ENCODE measurements around the gene STAT3.
A peak's percentile ranks its signal among the peaks of the same experiment; 100 is the strongest.
"Not testable (repeated sequence)": the region's sequence is repeated elsewhere in the genome, so short reads cannot be mapped to it uniquely, and the experiment has no call there.

Gene STAT3

DNA sequence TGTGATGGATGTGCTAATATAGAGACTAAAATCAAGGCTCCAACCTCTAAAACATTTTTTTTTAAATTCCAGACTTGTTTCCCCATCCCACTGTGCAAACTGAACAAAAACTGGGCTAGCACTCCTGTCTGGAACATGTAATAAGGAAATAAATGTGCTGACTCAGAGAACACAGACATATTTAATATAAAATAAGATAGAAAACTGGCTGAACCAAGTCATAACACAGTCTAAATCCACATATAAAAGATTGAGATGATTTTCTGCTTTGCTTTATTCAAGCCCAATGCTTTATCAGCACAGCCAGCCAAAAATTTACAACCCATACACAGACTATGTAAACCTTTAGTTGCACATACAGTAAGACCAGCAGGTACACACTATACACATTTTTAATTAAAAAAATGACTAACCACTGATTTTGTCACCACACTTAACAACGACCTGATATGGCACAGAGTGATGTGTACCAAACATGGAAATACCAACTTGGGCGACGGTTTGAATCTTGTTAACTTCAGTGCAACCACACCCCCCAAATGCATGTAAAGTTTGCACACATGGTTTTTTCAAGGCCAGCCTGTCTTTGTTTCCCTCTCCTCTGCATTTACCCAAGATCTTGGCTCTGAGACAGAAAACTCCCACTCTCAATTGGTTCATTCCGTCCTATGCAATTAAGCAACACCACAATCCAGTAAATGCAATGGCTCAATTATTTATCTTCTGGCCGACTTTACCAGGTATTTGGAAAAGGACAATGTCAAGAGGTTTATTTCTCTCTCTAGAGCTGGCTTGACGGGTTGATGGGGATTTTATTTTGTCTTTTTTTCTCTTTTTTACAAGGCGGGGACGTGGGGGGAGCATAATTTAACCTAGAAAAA is 1.2 kb downstream of the STAT3 start:
- DNase-seq (ENCODE audit: low read depth, low spot score) = no peak

DNA sequence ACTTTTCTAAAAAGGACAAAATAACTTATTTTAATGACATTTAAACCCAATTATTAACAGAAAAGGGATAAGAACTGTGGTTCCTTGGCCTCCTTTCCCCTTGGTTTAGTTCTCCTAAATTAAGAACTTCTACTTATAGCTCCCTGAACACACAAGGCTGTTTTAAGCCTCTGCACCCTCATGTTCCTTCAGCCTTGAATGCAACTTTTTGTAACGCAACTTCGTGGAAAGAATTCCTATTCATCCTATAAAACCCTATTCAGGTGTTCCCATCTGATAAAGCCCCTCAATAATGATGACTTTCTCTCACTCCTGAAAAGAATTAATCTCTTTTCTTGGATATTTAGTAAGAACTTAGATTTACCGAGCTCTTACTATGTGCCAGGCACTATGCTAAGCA is 6.3 kb downstream of the STAT3 start:
- DNase-seq (ENCODE audit: low read depth, low spot score) = no peak

DNA sequence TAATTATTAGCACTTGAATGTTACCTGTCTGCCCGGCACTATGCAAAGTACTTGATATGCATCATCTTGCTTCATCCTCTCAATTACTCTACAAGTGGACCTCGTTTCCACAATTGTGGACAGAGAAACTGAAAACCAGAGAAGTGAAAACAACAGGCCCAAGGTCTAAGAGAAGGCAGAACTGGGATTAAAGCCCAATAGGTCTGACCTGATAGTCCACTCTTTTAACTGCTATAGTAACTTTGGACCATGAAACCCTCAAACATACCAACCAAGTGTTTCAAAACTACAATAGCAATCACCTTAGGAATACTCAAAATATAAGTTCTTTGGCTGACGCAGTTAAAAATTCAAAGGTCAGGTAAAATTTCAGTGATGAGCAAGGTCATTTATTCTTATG is 7.3 kb downstream of the STAT3 start:
- DNase-seq (ENCODE audit: low read depth, low spot score) = no peak

DNA sequence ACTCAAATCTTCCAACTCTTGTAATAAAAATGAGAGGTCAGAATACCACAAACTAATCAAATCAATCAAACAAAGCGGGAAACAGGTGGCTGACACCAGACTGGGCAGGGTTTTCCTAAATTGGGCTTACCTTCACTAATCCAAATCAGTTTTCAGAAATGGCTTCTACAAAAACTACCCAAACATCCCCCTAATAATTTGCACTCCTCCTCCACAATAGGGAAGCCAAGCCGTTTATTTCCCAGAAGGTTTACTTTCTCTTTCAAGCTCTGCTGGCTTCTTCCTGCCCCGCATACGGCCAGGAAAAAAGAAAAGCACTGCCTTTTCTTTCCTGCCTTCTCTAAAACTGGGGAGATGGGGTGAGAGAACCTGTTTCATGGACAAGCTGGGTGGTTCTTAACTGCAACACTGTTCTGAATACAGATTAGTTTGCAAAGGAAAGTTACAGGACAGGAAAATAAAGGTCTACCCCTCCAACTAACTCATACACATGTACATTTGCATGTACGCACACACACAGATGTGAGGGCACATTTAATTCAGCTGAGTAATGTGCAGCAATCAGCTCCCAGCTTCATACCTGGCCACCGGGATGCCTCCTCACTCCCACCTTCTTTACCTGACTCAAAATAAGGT is 9.2 kb downstream of the STAT3 start:
- no peak for DNase-seq (ENCODE audit: low read depth, low spot score)

DNA sequence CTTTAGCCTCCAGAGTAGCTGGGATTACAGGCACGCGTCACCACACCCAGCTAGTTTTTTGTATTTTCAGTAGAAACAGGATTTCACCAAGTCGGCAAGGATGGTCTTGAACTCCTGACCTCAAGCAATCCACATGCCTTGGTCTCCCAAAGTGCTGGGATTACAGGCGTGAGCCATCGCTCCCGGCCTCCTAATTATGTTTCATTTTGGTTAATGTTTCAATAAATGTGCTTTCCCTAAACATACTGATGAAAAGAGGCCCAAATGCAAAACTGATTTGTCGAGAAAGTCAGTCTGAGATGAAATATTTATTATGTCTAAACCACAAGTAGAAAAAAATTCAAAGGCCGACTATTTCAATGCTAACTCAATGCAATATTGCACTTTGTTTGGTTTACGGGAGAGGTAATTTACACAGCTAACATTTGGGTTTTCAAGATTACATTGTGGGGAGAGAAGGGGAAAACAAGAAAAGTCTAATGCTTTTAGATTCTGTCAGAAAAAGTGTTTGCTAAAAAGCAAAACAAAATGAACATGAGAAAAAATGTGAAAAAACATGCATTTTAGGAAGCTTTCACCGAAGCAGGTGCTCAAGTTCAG is 9.8 kb downstream of the STAT3 start:
- no peak for DNase-seq (ENCODE audit: low read depth, low spot score)

DNA sequence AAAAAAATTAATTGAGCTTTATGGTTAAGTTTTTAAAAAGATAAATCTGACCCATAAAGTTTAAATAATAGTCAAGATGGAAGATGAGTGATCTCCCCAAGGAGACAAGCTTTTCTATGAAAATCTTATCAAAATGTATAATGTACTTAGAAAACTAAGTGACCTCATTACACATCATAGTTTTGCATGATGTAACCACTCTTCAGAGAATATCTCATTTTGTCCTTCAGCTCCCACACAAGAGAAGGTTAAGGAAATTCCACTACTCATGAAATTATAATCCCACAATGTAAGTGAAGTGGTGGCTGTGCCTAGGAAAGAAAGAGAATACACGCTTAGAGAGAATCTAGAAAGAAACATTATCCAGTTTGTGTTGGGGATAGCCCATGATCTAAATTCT is 14.3 kb downstream of the STAT3 start:
- DNase-seq (ENCODE audit: low read depth, low spot score) = no peak

DNA sequence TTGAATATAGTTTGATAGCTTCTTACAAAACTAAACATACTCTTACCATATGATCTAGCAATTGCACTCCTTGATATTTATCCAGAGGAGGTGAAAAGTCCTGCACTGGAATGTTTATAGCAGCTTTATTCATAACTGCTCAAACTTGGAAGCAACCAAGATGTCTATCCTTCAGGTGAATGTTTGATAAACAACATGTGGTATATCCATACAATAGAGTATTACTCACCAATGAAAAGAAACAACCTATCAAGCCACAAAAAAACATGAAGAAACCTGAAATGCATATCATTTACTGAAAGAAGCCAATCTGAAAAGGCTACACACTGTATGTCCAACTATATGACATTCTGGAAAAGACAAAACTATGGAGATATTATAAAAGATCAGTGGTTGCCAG is 16.1 kb downstream of the STAT3 start:
- DNase-seq (ENCODE audit: low read depth, low spot score) = no peak

DNA sequence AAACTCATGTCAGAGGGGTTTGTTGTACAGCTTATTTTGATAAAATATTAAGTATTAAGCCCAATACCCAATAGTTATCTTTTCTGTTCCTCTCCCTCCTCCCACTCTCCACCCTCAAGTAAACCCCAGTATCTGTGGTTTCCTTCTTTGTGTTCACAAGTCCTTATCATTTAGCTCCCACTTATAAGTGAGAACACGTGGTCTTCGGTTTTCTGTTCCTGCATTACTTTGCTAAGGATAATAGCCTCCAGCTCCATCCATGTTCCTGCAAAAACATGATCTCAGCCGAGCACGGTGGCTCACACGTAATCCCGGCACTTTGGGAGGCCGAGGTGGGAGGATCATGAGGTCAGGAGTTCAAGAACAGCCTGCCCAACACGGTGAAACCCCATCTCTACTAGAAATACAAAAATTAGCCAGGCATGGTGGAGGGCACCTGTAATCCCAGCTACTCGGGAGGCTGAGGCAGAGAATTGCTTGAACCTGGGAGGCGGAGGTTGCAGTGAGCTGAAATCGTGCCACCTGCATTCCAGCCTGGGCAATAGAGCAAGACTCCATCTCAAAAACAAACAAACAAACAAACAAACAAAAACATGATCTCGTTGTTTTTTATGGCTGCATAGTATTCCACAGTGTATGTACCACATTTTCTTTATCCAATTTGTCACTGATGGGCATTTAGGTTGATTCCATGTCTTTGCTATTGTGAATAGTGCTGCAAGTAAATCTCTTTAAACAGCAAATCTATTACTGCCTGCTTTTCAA is 19.3 kb downstream of the STAT3 start:
- not testable (repeated sequence) for DNase-seq (ENCODE audit: low read depth, low spot score)

DNA sequence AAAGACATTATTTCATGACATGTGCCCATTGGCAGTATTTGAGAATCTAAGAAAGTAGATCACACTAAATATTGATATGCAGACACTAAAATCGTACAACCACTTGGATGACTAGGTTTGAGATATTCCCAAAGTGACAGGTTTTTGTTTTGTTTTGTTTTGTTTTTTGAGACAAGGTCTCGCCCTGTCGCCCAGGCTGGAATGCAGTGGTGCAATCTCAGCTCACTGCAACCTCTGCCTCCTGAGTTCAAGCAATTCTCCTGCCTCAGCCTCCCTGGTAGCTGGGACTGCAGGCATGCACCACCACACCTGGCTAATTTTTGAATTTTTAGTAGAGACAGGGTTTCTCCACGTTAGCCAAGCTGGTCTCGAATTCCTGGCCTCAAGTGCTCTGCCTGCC is 19.9 kb downstream of the STAT3 start:
- DNase-seq (ENCODE audit: low read depth, low spot score) = not testable (repeated sequence)

DNA sequence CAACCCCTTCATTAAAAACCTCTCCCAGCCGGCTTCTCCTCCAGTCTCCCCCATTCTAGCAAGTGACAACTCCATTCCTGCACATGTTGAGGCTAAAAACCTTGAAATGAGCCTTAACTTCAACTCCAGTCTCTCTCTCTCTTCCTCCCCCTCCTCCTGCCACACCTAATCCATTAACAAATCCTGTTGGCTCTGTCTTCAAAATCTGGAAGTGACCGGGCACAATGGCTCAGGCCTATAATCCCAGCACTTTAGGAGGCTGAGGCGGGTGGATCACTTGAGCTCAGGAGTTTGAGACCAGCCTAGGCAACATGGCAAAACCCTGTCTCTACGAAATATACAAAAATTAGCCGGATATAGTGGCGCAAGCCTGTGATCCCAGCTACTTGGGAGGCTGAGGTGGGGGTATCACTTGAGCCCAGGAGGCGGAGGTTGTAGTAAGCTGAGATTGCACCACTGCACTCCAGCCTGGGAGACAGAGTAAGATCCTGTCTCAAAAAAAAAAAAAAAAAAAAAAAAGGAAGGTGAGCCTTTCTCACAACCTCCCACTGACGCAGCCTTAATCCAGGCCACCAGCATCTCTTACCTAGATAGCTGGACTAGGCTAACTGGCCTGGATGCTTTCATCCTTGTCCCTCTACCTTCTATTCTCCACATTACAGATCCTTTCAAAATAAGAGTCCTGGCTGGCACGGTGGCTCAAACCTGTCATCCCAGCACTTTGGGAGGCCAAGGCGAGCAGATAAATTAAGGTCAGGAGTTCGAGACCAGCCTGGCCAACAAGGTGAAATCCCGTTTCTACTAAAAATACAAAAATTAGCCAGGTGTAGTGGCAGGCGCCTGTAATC is 21.8 kb downstream of the STAT3 start:
- not testable (repeated sequence) for DNase-seq (ENCODE audit: low read depth, low spot score)

DNA sequence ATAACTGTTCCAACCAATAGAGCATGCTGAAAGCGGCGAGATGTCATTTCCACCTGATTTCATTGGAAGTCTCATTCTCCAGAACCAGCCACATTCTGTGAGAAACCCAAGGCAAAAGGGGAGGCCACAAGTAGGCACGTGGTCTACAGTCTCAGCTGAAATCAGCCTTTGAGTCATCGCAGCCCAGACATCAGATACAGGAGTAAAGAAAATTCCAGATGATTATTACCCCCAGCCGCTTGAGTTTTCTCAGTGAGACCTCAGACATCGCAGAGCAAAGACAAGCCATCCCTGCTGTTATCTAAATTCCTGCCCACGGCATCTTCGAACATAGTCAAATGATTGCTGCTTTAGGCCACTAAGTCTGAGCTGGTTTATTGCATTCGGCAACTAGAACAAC is 23.1 kb downstream of the STAT3 start:
- DNase-seq (ENCODE audit: low read depth, low spot score) = peak; percentile 43

DNA sequence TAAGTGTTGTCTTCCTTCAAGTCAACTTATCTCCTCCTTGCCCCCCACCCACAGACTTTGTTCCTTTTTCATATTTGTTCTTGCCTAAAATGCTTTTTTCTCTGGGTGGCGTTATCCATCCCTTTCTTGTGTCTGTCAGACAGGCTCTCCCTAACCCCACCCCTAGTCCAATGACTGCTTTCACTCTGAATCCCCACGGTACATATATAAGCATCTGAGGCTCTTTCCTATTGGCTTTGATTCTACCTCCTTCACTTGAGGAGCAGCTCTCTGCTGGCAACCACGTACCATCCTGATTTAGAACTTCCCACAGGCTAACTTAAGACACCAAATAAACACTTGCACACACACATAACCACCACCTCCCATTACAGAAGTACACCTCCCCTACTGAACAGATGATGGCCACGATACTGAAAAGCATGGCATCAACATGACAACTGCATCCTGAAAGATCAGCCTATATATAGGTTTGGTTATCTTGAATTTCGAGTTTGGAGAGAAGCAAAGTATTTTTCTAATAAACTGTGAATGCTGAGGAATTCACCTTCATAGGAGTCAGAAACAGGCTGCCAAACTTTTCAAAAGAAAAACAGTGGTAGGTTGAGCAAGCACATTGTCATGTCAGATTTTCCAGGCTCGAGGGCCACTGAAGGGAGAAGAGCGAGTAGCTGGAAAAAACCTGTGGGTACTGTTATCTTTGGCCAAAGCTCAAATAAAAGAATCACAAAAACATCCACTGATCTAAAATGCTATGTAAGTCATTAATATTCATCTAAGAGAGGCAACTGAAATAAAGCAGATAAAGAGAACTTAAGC is 24.3 kb downstream of the STAT3 start:
- no peak for DNase-seq (ENCODE audit: low read depth, low spot score)

DNA sequence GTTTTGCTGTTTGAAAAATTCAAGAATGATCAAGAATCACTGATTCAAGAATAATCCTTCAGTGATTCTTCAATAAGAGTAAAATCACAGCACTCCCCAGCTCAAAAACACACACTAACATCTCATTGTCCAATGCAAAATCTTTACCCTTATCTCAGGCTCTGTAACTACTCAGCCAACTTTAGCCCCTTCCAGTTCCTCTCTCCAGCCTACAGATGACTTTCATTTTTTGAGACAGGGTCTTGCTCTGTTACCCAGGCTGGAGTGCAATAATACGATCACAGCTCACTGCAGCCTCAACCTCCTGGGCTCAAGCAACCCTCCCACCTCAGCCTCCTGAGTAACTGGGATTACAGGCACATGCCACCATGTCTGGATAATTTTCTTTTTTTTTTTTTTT is 25.0 kb downstream of the STAT3 start:
- DNase-seq (ENCODE audit: low read depth, low spot score) = no peak

DNA sequence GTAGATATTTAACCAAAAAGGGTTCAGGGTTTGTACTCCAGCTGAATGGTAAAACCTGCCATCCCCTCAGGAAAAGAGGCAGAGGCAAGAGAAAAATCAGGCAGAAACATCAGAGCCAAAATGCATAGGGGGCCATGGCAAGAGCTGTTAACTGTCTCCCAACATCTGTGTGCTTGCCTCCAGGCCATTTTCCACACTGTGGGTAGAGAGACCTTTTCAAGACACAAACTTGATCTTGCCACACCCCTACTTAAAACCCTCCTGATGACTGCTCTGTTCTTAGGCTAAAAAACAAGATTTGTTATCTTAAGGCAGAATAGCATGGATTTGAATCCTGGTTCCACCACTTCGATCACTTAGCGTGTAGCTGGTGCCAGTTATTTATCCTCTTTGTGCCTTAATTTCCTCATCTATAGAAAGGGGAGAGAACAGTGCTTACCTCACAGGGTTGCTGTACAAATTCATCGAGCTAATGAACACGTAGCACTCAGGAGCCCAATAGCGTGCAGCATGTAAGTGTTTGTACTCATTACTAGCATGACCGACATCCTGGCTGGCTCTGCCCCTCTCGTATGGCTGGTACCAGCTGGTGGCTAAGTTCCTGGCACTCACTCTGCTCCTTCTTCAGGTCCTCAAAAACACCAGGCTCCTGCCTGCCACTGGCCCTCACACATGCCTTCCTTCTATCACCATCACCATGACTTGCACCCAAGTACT is 25.8 kb downstream of the STAT3 start:
- no peak for DNase-seq (ENCODE audit: low read depth, low spot score)

DNA sequence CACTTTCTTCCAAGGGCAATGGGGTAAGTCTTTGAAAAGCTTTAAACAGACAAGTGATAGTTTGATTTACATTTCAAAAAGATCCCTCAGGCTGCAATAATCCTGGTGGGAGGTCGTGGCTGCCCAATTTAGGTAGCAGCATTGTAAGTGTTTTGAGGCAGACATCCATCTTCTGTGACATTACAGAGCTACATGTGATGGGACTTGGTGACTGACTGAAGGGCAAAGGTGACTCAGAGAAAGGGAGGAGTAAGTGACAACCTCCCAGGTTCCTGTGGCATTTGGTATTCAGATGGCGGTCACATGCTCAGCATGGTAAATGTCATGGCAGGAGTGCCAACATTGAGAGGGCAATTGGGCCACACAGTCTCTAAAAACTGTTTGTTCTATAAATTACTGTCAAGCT is 26.5 kb downstream of the STAT3 start:
- no peak for DNase-seq (ENCODE audit: low read depth, low spot score)

DNA sequence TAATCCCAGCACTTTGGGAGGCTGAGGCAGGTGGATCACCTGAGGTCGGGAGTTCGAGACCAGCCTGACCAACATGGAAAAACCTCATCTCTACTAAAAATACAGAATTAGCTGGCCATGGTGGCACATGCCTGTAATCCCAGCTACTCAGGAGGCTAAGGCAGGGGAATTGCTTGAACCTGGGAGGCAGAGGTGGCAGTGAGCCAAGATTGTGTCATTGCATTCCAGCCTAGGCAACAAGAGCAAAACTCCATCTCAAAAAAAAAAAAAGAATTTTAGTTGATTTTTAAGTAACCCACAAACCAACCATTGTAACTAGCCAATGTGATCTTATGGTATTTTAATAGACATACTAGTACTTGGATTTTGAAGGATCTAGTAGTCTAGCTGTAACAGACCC is 27.9 kb downstream of the STAT3 start:
- not testable (repeated sequence) for DNase-seq (ENCODE audit: low read depth, low spot score)

DNA sequence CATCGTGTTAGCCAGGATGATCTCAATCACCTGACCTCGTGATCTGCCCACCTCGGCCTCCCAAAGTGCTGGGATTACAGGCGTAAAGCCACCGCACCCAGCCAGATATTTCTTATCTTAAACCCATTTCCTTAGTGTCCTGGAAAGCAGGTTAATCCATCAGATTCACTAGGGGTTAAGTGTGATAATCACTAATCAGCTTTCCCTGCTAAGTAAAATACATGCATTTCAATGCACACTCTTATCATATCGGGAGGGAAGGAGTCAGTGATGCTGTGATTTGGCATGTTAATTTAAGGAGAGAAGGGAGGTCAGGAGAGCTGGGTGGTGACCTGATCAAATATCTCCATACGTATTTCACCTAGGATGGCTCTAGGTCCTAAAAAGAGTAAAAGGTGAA is 29.1 kb downstream of the STAT3 start:
- DNase-seq (ENCODE audit: low read depth, low spot score) = no peak

DNA sequence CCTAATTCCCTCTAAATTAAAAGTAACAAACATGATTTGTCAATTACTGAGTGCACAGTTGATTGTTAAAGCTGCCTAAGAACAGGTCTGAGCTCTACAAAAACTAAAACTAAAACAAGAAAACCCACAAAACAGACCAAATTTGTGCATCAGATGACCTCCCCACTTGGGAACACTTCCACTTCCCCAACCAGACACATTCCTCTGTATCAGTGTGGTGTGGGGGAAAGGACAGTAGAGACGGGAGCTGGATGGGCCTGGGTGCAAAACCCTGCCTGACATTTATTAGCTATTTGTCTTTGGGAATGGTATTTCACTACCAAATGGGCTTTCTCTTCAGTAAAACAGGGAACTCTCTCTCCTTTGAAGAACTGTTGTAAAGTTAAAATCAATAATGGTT is 29.8 kb downstream of the STAT3 start:
- no peak for DNase-seq (ENCODE audit: low read depth, low spot score)

DNA sequence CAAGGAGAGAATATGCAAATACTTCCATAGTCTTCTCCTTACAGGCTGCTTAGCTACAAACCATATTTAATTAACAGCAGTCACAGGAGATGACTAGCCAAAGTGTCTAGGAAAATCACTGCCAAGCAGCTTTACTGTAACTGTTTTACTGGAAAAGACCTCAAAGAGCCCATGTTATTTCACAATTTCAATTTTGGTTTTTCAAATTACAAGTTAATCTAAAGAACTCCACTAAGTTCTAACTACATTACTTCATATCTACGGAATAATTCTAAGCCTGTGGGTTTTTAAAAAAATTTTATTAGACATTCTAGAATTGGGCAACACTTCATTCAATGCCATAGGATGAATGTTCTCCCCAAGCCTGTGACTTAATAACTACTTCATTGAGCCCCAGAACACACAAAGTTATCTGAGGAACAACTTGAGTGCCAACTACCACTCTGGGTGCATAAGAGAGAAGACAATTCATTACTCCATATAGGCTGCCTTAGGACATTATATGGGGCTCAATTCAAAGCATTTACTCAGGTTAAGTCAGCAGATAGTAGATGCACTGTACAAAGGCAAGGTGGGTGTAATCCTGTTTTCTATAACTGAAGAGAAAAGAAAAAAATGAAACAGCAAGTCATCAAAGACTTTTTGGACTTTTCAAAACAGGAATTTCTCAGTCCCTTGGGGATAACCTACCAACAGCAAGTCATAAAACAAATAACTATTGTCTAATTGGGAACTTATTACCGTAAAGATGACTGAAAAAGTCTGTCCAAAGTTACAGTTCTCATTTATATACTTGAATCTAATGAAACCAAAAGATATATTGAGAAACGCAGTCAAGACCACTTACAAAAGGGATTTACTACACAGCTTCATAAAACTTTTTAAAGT is 33.0 kb downstream of the STAT3 start:
- DNase-seq (ENCODE audit: low read depth, low spot score) = no peak
